ENCODE data around the gene LIME1.

Gene LIME1

GRCh38 chr20:63767886-63768285 lies 31.4 kb downstream of the LIME1 start:
- TF ChIP-seq, protein P1, sequence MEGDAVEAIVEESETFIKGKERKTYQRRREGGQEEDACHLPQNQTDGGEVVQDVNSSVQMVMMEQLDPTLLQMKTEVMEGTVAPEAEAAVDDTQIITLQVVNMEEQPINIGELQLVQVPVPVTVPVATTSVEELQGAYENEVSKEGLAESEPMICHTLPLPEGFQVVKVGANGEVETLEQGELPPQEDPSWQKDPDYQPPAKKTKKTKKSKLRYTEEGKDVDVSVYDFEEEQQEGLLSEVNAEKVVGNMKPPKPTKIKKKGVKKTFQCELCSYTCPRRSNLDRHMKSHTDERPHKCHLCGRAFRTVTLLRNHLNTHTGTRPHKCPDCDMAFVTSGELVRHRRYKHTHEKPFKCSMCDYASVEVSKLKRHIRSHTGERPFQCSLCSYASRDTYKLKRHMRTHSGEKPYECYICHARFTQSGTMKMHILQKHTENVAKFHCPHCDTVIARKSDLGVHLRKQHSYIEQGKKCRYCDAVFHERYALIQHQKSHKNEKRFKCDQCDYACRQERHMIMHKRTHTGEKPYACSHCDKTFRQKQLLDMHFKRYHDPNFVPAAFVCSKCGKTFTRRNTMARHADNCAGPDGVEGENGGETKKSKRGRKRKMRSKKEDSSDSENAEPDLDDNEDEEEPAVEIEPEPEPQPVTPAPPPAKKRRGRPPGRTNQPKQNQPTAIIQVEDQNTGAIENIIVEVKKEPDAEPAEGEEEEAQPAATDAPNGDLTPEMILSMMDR (IDR thresholded peaks at IDR 0.05; ENCODE audit: borderline replicate concordance, control extremely low read depth, extremely low read depth, insufficient read depth, missing control alignments), result no peak
- in situ Hi-C loops (cut with MboI; ENCODE audit: low sequenced_read_pairs, unreplicated experiment), result no loop called here
- no peak for DNase-seq (ENCODE audit: low spot score)

GRCh38 chr20:63768591-63769515 lies 32.4 kb downstream of the LIME1 start:
- TF ChIP-seq, protein P1 (IDR thresholded peaks at IDR 0.05; ENCODE audit: borderline replicate concordance, control extremely low read depth, extremely low read depth, insufficient read depth, missing control alignments), result no peak
- in situ Hi-C loops (cut with MboI; ENCODE audit: low sequenced_read_pairs, unreplicated experiment), result no loop called here
- no peak for DNase-seq (ENCODE audit: low spot score)

- in situ Hi-C loops (cut with MboI; ENCODE audit: low sequenced_read_pairs, unreplicated experiment), result no loop called here
These were observed 33.5 kb downstream of the LIME1 start for GRCh38 chr20:63769891-63770474.

DNA sequence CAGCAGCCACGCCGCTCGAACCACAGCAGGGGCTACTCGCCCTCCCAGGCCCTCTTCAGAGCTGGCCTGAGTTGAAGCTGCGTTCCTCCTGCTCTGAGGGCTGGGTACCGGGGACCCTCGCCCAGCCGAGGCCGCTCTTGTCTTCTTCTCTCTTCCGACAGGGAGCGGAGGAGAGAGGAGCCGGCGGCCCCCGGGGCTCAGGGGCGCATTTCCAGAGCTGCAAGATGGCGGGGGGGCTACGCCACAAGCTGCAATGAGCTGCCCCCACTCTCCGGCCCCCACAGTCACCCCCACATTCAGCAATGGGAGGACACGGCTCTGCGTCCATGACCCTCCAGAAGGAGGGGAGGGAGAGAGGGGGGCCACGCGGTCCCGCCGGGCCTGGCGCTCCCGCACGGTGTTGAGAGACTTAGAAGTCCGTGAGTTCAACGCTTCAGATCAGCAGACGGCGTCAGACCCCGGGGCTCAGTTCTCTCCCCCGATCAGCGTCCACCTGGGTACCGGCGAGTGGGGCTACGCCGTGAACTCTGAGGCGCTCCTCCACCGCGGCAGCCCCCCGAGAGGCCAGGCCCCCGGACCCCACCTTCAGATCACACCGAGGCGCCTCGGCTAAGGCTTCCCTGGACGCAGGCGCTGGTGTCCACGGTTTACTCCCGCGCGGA lies 34.7 kb downstream of the LIME1 start:
- TF ChIP-seq, protein P1 (IDR thresholded peaks at IDR 0.05; ENCODE audit: borderline replicate concordance, control extremely low read depth, extremely low read depth, insufficient read depth, missing control alignments), result no peak
- in situ Hi-C loops (cut with MboI; ENCODE audit: low sequenced_read_pairs, unreplicated experiment), result no loop called here
- DNase-seq (ENCODE audit: low spot score), result no peak

More at GRCh38 chr20:63769891-63770474, 33.5 kb downstream of the LIME1 start:
- no peak for DNase-seq (ENCODE audit: low spot score)
- TF ChIP-seq, protein P1 (IDR thresholded peaks at IDR 0.05; ENCODE audit: borderline replicate concordance, control extremely low read depth, extremely low read depth, insufficient read depth, missing control alignments), result no peak

DNA sequence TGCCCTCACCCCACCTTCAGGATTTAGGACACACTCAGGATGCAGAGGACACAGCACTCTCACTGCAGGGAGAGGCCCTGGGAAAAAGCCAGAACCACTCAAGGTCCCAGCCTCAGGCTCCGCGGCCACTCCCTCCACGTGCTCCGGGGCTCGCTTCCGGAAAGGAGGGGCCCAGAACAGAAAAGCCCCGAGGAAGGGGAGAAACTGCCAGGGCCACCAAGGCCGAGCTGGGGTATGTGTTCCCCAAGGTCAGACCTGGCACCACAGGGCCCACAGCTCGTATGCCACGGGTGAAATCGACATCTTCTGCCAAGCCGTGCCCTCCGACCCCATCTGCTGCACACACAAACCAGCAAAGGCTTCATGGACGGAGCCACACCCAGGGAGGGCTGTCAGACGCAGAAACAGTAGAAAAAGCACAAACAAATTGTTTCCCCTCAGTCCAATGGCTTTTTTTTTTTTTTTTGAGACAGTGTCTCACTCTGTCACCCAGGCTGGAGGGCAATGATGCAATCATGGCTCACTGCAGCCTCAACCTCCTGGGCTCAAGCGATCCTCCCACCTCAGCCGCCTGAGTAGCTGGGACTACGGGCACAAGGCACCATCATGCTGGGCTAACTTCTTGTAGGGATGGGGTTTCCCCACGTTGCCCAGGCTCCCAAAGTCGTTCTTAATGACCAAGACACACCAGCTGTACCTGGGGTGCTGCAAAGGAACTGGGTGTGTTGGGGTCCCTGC lies 36.5 kb downstream of the LIME1 start:
- no peak for DNase-seq (ENCODE audit: low spot score)
- in situ Hi-C loops (cut with MboI; ENCODE audit: low sequenced_read_pairs, unreplicated experiment), result no loop called here

More for the DNA sequence above, 36.5 kb downstream of the LIME1 start:
- TF ChIP-seq, protein P1 (IDR thresholded peaks at IDR 0.05; ENCODE audit: borderline replicate concordance, control extremely low read depth, extremely low read depth, insufficient read depth, missing control alignments), result no peak

Measured in GM13976 (cell line).